ENCODE results near the gene ALPI.
"Not testable (repeated sequence)": the region's sequence is repeated elsewhere in the genome, so short reads cannot be mapped to it uniquely, and the experiment has no call there.

The ALPI gene

GRCh38 chr2:232441147-232441651 is 14.8 kb upstream of the ALPI start:
- in situ Hi-C loops (cut with HindIII; ENCODE audit: low pct_unique_long_range_greater_than_20kb, low sequenced_read_pairs): no loop called here
- TF ChIP-seq JUND (IDR thresholded peaks at IDR 0.05; ENCODE audit: low read depth): no peak
- DNase-seq (ENCODE audit: low read depth in 1 of 2, low spot score in 1 of 2): no peak

GRCh38 chr2:232441922-232442321 is 14.0 kb upstream of the ALPI start:
- in situ Hi-C loops (cut with HindIII; ENCODE audit: low pct_unique_long_range_greater_than_20kb, low sequenced_read_pairs); DNase-seq (ENCODE audit: low read depth in 1 of 2, low spot score in 1 of 2): not testable (repeated sequence)

- in situ Hi-C loops (cut with HindIII; ENCODE audit: low pct_unique_long_range_greater_than_20kb, low sequenced_read_pairs); DNase-seq (ENCODE audit: low read depth in 1 of 2, low spot score in 1 of 2): not testable (repeated sequence)
Observed at GRCh38 chr2:232442431-232442830, 13.5 kb upstream of the ALPI start.

GRCh38 chr2:232443047-232443446 is 12.9 kb upstream of the ALPI start:
- DNase-seq (ENCODE audit: low read depth in 1 of 2, low spot score in 1 of 2); in situ Hi-C loops (cut with HindIII; ENCODE audit: low pct_unique_long_range_greater_than_20kb, low sequenced_read_pairs): not testable (repeated sequence)

GRCh38 chr2:232443669-232444408 is 12.1 kb upstream of the ALPI start:
- DNase-seq (ENCODE audit: low read depth in 1 of 2, low spot score in 1 of 2); in situ Hi-C loops (cut with HindIII; ENCODE audit: low pct_unique_long_range_greater_than_20kb, low sequenced_read_pairs): not testable (repeated sequence)

GRCh38 chr2:232444409-232445148 is 11.4 kb upstream of the ALPI start:
- no peak for TF ChIP-seq JUND (IDR thresholded peaks at IDR 0.05; ENCODE audit: low read depth)
- in situ Hi-C loops (cut with HindIII; ENCODE audit: low pct_unique_long_range_greater_than_20kb, low sequenced_read_pairs): no loop called here
- DNase-seq (ENCODE audit: low read depth in 1 of 2, low spot score in 1 of 2): peak; percentile 39 to 66

GRCh38 chr2:232445149-232445885 is 10.6 kb upstream of the ALPI start:
- DNase-seq (ENCODE audit: low read depth in 1 of 2, low spot score in 1 of 2); in situ Hi-C loops (cut with HindIII; ENCODE audit: low pct_unique_long_range_greater_than_20kb, low sequenced_read_pairs): not testable (repeated sequence)

GRCh38 chr2:232446266-232446777 is 9.6 kb upstream of the ALPI start:
- in situ Hi-C loops (cut with HindIII; ENCODE audit: low pct_unique_long_range_greater_than_20kb, low sequenced_read_pairs); DNase-seq (ENCODE audit: low read depth in 1 of 2, low spot score in 1 of 2): not testable (repeated sequence)

- DNase-seq (ENCODE audit: low read depth in 1 of 2, low spot score in 1 of 2): no peak
- no peak for TF ChIP-seq JUND (IDR thresholded peaks at IDR 0.05; ENCODE audit: low read depth)
- in situ Hi-C loops (cut with HindIII; ENCODE audit: low pct_unique_long_range_greater_than_20kb, low sequenced_read_pairs): no loop called here
Observed at GRCh38 chr2:232447091-232447620, 8.8 kb upstream of the ALPI start.

- DNase-seq (ENCODE audit: low read depth in 1 of 2, low spot score in 1 of 2): no peak
- in situ Hi-C loops (cut with HindIII; ENCODE audit: low pct_unique_long_range_greater_than_20kb, low sequenced_read_pairs): no loop called here
- TF ChIP-seq JUND (IDR thresholded peaks at IDR 0.05; ENCODE audit: low read depth): no peak
Observed at GRCh38 chr2:232447638-232448303, 8.2 kb upstream of the ALPI start.

- no peak for TF ChIP-seq JUND (IDR thresholded peaks at IDR 0.05; ENCODE audit: low read depth)
- in situ Hi-C loops (cut with HindIII; ENCODE audit: low pct_unique_long_range_greater_than_20kb, low sequenced_read_pairs): no loop called here
- DNase-seq (ENCODE audit: low read depth in 1 of 2, low spot score in 1 of 2): no peak
Observed at GRCh38 chr2:232448304-232448690, 7.7 kb upstream of the ALPI start.

- DNase-seq (ENCODE audit: low read depth in 1 of 2, low spot score in 1 of 2): no peak
- TF ChIP-seq JUND (IDR thresholded peaks at IDR 0.05; ENCODE audit: low read depth): no peak
- in situ Hi-C loops (cut with HindIII; ENCODE audit: low pct_unique_long_range_greater_than_20kb, low sequenced_read_pairs): no loop called here
Observed at GRCh38 chr2:232449964-232450363, 6.0 kb upstream of the ALPI start.

GRCh38 chr2:232451645-232452044 is 4.3 kb upstream of the ALPI start:
- DNase-seq (ENCODE audit: low read depth in 1 of 2, low spot score in 1 of 2); in situ Hi-C loops (cut with HindIII; ENCODE audit: low pct_unique_long_range_greater_than_20kb, low sequenced_read_pairs): not testable (repeated sequence)

Measured in T47D (cell line).